ENCODE data around the gene FLOT1. TPM values are rescaled to one million over a fixed set of nuclear protein-coding genes. Genes with fewer than 3 reads are reported as not detected.

Gene FLOT1
- total and polyA plus RNA-seq, 2 of the 13 experiments (the other 11 are each of a cell fraction or from before 2014, with no cell fraction given), result 82.3 to 130 TPM

DNA sequence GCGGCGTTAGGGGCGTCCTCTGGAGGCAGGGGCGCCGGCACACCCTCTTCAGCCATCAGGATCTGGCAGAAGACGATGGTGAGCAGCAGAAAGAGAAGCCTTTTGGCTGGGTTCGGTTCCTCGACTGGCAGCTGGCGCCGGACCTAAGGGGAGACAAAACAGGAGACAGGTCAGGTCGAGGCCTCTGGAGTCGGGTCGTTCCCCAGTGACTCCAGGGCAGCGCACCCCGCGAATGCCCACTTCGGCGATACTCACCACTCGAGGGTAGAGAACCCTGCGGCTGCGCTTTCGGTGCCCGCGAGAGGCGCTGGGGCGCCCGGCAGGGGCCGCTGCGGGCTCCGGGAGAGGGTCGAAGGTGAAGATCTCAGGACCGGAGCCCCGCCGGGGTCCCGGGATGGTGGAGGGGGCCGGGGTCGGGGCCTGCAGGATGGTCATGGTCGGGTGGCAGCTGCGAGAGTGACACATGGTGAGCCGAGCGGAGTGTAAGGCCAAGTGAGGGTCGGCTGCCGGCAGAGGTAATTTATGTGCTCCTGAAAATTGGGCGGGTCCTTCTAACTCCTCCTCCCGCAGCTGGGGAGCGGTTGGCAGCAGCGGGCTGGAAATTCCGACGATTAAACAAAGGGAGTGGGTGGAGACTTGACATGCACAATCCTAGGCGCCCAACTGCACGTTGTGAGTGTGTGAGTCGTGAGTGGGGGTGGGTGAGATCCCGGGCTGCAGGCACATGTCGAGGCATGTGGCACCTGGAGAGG is 1.7 kb upstream of the FLOT1 start, which contains the start of gene IER3 (continued):
- TF ChIP-seq, protein P1, sequence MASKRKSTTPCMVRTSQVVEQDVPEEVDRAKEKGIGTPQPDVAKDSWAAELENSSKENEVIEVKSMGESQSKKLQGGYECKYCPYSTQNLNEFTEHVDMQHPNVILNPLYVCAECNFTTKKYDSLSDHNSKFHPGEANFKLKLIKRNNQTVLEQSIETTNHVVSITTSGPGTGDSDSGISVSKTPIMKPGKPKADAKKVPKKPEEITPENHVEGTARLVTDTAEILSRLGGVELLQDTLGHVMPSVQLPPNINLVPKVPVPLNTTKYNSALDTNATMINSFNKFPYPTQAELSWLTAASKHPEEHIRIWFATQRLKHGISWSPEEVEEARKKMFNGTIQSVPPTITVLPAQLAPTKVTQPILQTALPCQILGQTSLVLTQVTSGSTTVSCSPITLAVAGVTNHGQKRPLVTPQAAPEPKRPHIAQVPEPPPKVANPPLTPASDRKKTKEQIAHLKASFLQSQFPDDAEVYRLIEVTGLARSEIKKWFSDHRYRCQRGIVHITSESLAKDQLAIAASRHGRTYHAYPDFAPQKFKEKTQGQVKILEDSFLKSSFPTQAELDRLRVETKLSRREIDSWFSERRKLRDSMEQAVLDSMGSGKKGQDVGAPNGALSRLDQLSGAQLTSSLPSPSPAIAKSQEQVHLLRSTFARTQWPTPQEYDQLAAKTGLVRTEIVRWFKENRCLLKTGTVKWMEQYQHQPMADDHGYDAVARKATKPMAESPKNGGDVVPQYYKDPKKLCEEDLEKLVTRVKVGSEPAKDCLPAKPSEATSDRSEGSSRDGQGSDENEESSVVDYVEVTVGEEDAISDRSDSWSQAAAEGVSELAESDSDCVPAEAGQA (IDR thresholded peaks at IDR 0.05; ENCODE audit: low read depth), result peak; percentile 62; the same call in 1 of the 2 replicates
- TF ChIP-seq, protein P1 (CRISPR knock-in tag; IDR thresholded peaks at IDR 0.05; ENCODE audit: borderline replicate concordance), result no peak
- TF ChIP-seq, protein P2, sequence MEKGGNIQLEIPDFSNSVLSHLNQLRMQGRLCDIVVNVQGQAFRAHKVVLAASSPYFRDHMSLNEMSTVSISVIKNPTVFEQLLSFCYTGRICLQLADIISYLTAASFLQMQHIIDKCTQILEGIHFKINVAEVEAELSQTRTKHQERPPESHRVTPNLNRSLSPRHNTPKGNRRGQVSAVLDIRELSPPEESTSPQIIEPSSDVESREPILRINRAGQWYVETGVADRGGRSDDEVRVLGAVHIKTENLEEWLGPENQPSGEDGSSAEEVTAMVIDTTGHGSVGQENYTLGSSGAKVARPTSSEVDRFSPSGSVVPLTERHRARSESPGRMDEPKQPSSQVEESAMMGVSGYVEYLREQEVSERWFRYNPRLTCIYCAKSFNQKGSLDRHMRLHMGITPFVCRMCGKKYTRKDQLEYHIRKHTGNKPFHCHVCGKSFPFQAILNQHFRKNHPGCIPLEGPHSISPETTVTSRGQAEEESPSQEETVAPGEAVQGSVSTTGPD (CRISPR knock-in tag; IDR thresholded peaks at IDR 0.05), result peak; percentile 84
- TF ChIP-seq KLF13 (CRISPR knock-in tag; IDR thresholded peaks at IDR 0.05), result no peak
- TF ChIP-seq, protein P3, sequence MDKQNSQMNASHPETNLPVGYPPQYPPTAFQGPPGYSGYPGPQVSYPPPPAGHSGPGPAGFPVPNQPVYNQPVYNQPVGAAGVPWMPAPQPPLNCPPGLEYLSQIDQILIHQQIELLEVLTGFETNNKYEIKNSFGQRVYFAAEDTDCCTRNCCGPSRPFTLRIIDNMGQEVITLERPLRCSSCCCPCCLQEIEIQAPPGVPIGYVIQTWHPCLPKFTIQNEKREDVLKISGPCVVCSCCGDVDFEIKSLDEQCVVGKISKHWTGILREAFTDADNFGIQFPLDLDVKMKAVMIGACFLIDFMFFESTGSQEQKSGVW (CRISPR knock-in tag; IDR thresholded peaks at IDR 0.05; ENCODE audit: borderline replicate concordance), result peak; percentile 45; the same call in 1 of the 2 replicates
- TF ChIP-seq ZNF251 (CRISPR knock-in tag; IDR thresholded peaks at IDR 0.05), result no peak
- 0 out of 2 replicates have a peak, but pooled peaks have one; percentile 19 for TF ChIP-seq SIX1 (CRISPR knock-in tag; IDR thresholded peaks at IDR 0.05; ENCODE audit: borderline replicate concordance)
- TF ChIP-seq REL (CRISPR knock-in tag; conservative IDR thresholded peaks at IDR 0.05), result peak; percentile 86
- TF ChIP-seq ATF7 (IDR thresholded peaks at IDR 0.05), result no peak
- TF ChIP-seq ATF7 (CRISPR knock-in tag; IDR thresholded peaks at IDR 0.05), result 0 out of 2 replicates have a peak, but pooled peaks have one; percentile 6
- TF ChIP-seq SIX4 (CRISPR knock-in tag; IDR thresholded peaks at IDR 0.05), result peak; percentile 25; the same call in 1 of the 2 replicates
- TF ChIP-seq CHD4 (IDR thresholded peaks at IDR 0.05; ENCODE audit: borderline replicate concordance, low read length), result no peak; the same call in 1 of the 2 replicates
- peak; percentile 64; the same call in 1 of the 2 replicates for TF ChIP-seq ZNF746 (CRISPR knock-in tag; IDR thresholded peaks at IDR 0.05)
- TF ChIP-seq, protein P4, sequence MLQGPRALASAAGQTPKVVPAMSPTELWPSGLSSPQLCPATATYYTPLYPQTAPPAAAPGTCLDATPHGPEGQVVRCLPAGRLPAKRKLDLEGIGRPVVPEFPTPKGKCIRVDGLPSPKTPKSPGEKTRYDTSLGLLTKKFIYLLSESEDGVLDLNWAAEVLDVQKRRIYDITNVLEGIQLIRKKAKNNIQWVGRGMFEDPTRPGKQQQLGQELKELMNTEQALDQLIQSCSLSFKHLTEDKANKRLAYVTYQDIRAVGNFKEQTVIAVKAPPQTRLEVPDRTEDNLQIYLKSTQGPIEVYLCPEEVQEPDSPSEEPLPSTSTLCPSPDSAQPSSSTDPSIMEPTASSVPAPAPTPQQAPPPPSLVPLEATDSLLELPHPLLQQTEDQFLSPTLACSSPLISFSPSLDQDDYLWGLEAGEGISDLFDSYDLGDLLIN (CRISPR knock-in tag; IDR thresholded peaks at IDR 0.05; ENCODE audit: borderline replicate concordance), result peak; percentile 78
- peak; percentile 51; the same call in 1 of the 2 replicates for TF ChIP-seq SIN3B (IDR thresholded peaks at IDR 0.05; ENCODE audit: low read length)
- TF ChIP-seq JUND (CRISPR knock-in tag; IDR thresholded peaks at IDR 0.05), result no peak
- TF ChIP-seq RAD21 (CRISPR knock-in tag; IDR thresholded peaks at IDR 0.05), result peak; percentile 92
- no peak for TF ChIP-seq ZNF660 (CRISPR knock-in tag; IDR thresholded peaks at IDR 0.05; ENCODE audit: borderline replicate concordance, low read depth)
- 0 out of 2 replicates have a peak, but pooled peaks have one; percentile 7 for TF ChIP-seq ZNF607 (CRISPR knock-in tag; IDR thresholded peaks at IDR 0.05; ENCODE audit: borderline replicate concordance)
- peak in 1 of 2 experiments; percentile 85; a peak in 2 of 4 replicates for TF ChIP-seq NR2F1 (CRISPR knock-in tag; IDR thresholded peaks at IDR 0.05)
